HL-60 (cell line): ENCODE measurements around the gene ARL3.

Experiments used
- DNase-seq, 2 experiments: peaks; one replicate each; pipeline ENCODE4 v3.0.0-alpha.2; 2010 to 2020; ENCODE audit warnings: low read depth in 1 of 2, low spot score in 1 of 2
- H3K27ac ChIP-seq: fragments of 250-450 bp; sonication (Bioruptor Pico); replicated peaks from 2 replicates; pipeline ENCODE4 v1.5.1; 2020; ENCODE audit warnings: mild to moderate bottlenecking, moderate library complexity
- H3K27me3 ChIP-seq: fragments of 250-450 bp; sonication (Bioruptor Pico); 2 replicates; pipeline ENCODE4 v1.5.1; 2021; ENCODE audit warnings: mild to moderate bottlenecking, moderate library complexity; ENCODE audit not compliant: insufficient read depth, poor library complexity, severe bottlenecking
- H3K4me3 ChIP-seq: replicated peaks from 2 replicates; pipeline ENCODE4 v1.5.1; 2011; ENCODE audit warnings: mild to moderate bottlenecking, control low read depth, low read length; ENCODE audit not compliant: insufficient read depth
- CTCF ChIP-seq: IDR thresholded peaks from one replicate; pipeline ENCODE4 v1.5.1; 2011; ENCODE audit warnings: low read length, control low read depth, inconsistent platforms; ENCODE audit not compliant: insufficient read depth
- GABPA ChIP-seq: IDR thresholded peaks from 2 replicates; pipeline ENCODE4 v1.6.1; 2012; ENCODE audit warnings: low read depth
- POLR2AphosphoS5 ChIP-seq: IDR thresholded peaks from 2 replicates; pipeline ENCODE4 v1.6.1; 2012; ENCODE audit warnings: low read depth
- REST ChIP-seq: IDR thresholded peaks from 2 replicates; pipeline ENCODE4 v1.6.1; 2012; ENCODE audit warnings: low read depth; ENCODE audit not compliant: insufficient replicate concordance
- SPI1 ChIP-seq: IDR thresholded peaks from 2 replicates; pipeline ENCODE4 v1.6.1; 2012; ENCODE audit warnings: low read depth, mild to moderate bottlenecking, borderline replicate concordance

ARL3 gene

GRCh38 chr10:102647443-102648268 is 66.5 kb downstream of the ARL3 start:
- DNase-seq: no peak
- H3K27ac ChIP-seq: peak overlapping the region; percentile 95
- H3K4me3 ChIP-seq: peak overlapping the region; percentile 81

GRCh38 chr10:102646610-102647442 is 67.4 kb downstream of the ARL3 start:
- Histone ChIP-seq H3K27me3 (no peaks in the 10 kb centered on the region), H3K27ac (peak overlapping the region; percentile 95), H3K4me3 (peak overlapping the region; percentile 81)
- DNase-seq: peak; percentile 87 to 89
- peak; percentile 59 for TF ChIP-seq POLR2AphosphoS5
- TF ChIP-seq REST: no peak
- TF ChIP-seq SPI1: no peak

More at GRCh38 chr10:102647443-102648268, 66.5 kb downstream of the ARL3 start:
- TF ChIP-seq POLR2AphosphoS5: no peak
- no peak for TF ChIP-seq GABPA
- no peak for TF ChIP-seq SPI1
- no peak for TF ChIP-seq CTCF
- no peak for TF ChIP-seq REST
- H3K27me3 ChIP-seq: no peaks in the 10 kb centered on the region

- Histone ChIP-seq H3K27me3 (no peaks in the 10 kb centered on the region), H3K27ac (peak overlapping the region; percentile 95), H3K4me3 (peak overlapping the region; percentile 81)
- peak; percentile 59 for TF ChIP-seq GABPA
- TF ChIP-seq CTCF: no peak
- peak; percentile 88 for TF ChIP-seq POLR2AphosphoS5
- peak; percentile 48 for TF ChIP-seq REST
- peak; percentile 98 for TF ChIP-seq SPI1
- DNase-seq: peak; percentile 91 to 98
Measured at GRCh38 chr10:102645741-102646609, 68.2 kb downstream of the ARL3 start.
